HG03108 (cell line): ENCODE results near the gene CDYL2.

Experiments used
- ATAC-seq: cut with Tn5 transposase; IDR thresholded peaks from one replicate; pipeline ENCODE4 v1.9.1; 2021; ENCODE audit warnings: moderate library complexity; ENCODE audit not compliant: unreplicated experiment

Gene CDYL2

GRCh38 chr16:80557037-80557436, 247.4 kb downstream of the CDYL2 start:
- ATAC-seq = no peak

DNA sequence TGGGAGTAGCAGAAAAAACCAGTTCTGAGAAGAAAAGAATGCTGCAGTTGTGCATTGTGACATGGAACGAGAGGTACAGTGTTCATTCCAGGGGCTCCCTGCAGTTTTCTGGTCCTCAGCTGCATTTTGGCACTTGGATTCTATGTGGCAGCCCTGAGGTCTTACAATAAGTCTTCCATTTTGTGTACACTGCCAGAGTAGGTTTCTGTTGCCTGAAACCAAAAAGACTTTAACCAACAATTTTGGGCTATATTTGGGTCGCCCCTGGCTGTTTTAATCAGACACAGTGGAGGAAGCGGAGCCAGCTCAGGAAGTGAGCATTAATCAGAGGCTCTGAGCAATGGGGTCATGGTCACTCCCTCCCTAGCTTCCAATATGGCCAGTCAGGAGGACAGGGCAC, 247.9 kb downstream of the CDYL2 start:
- ATAC-seq = no peak

DNA sequence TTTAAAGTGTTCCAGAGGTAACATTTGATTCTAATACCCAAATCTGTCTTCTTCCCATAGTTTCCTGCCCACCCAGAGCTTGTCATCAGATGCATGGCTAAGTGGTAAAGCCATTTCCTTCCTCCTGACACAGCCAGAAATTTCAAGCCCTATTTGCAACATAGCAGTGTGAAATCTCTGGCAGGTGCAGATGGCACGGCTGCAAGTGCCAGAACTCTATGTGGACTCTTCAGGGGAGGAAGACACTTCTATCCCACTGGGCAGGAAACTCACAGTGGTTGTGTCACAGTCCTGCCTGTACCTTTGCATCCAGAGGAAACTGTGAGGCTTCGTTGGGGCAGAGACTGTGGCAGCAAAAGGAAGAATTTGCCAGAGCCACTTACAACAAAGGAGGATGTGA, 250.4 kb downstream of the CDYL2 start:
- ATAC-seq = no peak

- no peak for ATAC-seq
These were observed 252.1 kb downstream of the CDYL2 start for GRCh38 chr16:80552277-80552676.
